HG03103 (cell line): Measurements from ENCODE around the gene MYO10.

Experiments
- ATAC-seq: cut with Tn5 transposase; IDR thresholded peaks from one replicate; pipeline ENCODE4 v1.9.1; 2021; ENCODE audit warnings: low read depth; ENCODE audit not compliant: unreplicated experiment

The MYO10 gene

DNA sequence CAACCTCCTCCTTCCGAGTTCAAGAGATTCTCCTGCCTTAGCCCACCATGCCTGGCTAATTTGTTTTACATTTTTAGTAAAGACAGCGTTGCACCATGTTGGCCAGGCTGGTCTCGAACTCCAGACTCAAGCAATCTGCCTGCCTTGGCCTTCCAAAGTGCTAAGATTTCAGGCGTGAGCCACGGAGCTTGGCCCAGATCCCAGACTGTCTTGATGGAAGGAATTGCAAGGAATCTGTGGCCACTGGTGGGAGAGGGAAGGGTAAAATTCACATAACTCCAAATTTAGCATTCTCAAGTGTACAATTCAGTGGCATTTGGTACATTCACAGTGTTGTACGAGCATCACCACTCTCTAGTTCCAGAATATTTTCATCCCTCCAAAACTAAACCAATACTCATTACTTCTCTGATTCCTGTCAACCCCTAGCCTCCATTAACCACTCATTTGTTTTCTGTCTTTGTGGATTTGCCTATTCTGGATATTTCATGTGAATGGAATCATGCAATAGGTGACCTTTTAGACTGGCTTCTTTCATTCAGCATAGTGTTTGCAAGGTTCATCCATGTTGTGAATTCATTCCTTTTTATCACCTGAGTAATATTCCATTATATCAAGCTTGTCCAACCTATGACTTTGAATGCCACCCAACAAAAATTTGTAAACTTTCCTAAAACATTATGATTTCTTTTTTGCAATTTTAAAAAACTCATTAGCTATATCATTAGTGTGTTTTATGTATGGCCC lies 8.9 kb upstream of the MYO10 start:
- no peak for ATAC-seq

DNA sequence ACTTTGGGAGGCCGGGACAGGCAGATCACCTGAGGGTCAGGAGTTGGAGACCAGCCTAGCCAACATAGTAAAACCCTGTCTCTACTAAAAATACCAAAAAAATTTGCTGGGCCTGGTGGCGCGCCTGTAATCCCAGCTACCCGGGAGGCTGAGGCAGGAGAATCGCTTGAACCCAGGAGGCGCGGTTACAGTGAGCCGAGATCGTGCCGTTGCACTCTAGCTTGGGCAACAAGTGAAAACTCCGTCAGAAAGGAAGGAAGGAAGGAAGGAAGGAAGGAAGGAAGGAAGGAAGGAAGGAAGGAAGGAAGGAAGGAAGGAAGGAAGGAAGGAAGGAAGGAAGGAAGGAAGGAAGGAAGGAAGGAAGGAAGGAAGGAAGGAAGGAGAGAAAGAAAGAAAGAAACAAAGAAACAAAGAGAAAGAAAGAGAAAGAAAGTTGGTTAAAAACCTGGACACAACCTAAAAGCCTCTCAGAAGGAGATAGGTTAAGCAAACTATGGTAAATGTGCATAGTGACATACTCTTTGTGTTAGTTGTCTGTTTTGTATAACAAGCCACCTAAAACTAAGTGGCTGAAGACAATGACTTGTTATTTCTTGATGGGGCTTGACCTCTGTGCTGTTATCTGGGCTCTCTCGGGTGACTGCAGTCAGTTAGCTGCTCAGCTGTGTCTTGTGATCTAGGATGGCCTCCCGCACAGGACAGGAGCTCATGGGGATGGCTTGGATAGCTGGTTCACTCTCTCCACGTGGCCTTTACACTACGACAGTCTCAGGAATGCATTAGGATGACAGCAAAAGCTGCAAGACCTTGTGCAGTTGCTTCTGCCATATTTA lies 8.0 kb upstream of the MYO10 start:
- ATAC-seq, result no peak

DNA sequence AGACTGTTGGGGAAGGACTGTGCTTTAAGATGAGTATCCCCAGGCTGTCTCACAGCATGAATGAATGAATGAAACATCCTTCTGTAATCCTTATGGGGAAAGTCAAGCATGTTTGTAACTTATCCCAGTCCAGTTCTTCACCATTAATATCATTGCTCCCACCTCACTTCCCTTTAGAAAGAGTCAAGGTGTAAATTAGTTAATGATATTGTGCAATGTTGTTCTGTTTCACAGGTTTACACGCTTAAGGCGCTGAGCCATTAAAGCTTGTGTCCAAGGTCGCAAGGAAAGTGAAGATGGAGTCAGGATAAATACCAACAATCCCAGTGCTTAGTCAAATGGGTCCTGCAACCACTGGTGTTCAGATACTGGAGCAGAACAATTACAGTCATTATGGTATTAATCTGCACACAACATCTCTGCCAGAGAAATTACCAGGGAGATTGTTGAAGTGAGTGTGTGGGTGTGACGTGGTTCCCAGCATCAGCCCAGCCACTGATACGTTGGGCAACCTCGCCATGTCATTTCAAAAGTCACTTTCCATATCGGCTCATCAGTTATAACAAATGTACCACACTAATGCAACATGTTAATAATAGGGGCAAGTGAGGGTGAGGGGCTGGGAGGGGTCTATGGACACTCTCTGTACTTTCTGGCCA lies 1.5 kb upstream of the MYO10 start:
- no peak for ATAC-seq

DNA sequence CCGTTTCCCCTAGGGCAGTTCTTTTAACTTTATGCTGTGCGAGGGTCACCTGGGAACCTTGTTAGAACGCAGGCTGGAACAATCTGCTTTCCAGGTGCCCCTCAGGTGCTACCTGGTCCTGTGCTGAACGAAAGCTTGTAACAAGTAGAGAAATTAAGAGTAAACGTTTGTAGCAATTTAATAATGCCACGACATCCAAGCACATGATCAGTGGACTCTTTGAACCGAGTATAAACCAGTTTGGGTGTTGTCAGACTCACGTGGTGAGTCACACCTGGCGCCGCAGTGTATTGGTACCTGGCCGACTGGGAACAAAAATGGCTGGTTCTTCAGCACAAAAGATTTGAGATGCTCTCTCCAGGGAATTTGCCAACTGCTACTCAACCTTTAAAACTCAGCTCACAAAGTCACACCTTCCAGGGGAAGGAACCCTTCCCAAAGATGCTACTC lies 926 bp upstream of the MYO10 start:
- no peak for ATAC-seq

DNA sequence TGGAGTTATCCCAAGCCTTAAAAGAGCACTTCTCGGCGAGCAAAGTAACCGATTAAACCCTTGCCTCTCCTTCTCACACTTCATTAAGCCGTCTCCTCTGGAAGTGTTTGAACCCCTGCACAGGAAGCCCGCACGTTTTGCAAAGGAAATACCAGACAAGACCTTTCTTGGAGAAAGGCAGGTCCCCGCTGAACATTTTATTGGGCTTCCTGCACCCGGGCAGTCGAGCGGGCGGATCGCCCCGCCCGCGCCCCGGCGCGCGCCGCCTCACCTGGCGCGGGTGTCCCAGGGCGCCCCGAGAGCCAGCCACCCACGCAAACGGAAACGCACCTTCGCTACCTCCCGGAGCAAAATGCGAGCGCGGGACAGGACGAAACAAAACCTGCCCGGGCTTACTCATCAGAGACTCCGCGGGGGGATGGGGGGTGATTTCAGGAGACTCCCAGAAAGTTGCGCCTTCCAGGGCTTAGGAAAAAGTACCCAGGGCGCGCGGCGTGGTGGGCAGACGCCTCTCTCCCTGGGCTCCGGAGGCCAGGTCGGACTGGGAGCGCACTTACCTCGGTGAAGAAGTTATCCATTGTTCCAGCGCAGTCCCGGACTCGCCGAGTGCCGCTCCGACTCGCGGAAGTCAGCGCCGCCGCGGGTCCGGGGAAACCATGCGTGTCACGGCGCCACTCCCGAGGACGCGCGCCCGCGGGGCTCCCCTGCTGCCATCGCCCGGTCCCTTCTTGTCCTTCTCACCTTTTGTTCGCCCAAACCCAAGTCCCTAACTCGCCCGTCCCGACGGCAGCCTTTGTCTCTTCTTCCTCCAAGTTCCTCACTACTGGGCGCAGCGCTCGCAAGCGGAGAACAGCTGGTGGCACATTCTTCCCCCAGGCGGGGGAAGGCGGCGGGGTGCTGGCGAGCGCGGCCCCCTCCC lies 598 bp downstream of the MYO10 start:
- peak; percentile 42 for ATAC-seq

DNA sequence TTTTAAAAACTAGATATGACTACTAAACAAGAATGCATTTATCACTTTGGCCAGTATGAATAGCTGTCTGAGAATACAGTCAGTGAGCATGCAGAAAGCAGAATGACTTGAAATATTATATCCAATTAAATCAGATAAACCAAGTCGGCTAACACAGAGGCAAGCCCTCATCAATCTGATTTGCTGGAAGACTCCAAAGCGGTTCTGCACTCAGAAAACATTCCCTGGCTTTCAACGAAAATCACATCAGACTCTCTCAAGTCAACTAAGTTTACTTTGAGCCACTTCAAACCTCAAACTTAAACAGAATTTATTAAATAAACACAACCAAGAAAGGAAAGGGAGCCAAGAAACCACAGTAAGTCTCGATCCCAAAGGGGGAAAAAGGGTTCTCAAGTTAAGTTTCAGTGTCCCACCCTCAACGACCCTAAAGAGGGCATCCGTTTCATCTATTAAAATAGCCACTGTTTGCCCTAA lies 1.4 kb downstream of the MYO10 start:
- ATAC-seq, result no peak

DNA sequence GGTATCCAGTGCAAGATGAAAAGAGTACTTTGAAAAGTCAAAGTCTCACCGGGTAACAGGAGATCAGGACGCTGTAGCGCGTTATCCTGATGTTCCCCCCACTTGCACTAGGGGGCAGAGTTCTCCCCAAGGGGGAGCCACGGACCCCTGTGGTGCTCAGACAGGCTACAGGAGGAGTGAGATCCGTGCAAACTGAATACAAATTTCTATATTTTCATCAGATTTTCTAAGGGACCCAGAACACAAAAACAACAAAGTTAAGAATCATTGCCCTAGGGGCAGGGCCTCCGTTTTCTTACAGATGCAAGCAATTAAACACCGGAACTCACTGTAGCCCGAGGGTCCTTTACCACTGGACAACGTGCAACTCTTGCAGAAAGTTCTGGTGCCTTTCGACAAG lies 2.0 kb downstream of the MYO10 start:
- ATAC-seq, result peak; percentile 53

DNA sequence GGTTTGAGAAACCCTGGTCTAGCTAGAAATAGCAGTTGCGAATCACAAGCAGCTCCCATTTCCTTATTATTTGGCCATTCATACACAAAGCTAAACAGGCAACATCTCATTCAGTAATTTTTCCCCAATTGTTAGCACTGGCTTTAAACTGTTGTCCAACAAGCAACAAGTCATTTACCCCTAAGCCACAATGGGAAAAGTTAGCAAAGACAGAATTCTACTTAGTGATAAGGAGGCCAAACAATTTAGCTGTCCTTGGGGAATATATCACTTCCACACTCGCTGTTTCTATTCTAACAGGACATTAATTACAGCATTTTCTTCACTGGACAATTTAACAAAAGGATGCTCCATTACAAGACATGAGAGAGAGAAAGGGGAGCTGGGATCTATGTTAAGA lies 2.8 kb downstream of the MYO10 start:
- no peak for ATAC-seq

DNA sequence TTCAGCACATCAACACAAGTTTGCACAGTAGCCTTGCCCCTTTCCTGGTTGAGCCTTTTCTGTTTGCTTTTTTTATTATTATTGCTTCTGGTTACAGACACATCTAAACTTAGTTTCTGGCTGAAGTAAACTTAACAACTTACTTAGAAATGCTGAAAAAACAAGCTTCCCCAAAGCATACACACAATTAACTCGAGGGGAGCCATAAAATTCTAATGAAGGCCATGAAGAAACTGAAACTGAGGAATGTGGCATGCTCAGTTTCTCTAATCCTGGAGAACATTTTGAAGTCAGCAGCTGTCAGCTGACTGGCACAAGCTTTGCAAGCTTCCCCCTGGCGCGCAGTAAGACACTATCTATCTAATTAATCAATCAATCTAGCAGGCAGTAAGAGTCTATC lies 3.7 kb downstream of the MYO10 start:
- ATAC-seq, result no peak

DNA sequence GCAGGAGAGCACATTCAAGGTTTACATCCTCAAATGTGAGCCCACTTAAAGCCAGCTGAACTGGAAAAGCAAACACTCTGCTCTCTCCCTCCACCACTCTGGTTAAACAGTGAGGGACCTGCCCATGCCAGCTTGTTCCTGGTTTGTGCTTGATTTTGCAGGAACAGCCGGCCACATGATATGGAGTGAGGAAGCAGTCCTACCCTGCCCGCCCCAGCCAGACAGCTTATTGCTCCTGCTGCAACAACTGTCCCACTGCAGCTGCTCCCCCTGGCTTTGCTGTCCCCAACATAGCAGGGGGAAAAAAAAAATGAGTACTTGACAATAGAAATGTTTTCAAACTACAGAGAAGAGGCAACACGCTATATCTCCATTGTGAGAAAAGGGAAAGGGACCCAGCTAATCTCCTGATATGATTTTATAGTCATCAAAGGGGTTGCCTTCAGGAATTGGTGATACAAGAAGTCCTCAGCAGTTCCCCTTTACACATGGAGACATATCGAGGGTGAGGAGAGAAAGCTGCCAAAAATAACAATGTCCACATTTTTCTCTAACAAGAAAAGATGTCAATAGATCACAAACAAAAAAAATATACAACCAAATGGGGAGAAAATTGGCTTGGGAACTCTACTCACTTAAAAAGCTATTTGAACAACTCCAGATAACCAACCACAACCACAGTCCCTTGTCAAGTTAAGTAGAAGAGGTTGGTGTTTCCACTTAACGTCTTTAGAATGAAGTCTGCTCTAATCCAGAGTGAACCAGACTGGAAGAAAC lies 4.6 kb downstream of the MYO10 start:
- no peak for ATAC-seq

DNA sequence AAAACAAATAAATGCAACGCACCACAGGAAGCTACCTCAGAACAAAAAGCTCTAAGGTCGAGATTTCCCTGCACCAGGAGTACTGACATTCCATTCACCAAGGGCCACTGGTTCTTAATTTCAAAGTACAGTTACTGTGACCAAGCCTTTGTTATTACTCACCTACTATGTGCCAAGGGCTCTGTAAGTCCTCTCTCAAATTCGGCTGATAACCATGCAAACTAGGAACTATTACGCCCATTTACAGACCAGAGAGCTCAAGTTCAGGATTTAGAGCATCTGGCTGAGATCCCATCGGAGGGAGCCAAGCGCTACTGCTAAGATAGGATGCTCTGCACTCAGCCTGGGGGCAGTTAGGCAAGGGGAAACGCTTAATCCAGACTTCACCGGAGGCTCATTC lies 5.6 kb downstream of the MYO10 start:
- ATAC-seq, result no peak

DNA sequence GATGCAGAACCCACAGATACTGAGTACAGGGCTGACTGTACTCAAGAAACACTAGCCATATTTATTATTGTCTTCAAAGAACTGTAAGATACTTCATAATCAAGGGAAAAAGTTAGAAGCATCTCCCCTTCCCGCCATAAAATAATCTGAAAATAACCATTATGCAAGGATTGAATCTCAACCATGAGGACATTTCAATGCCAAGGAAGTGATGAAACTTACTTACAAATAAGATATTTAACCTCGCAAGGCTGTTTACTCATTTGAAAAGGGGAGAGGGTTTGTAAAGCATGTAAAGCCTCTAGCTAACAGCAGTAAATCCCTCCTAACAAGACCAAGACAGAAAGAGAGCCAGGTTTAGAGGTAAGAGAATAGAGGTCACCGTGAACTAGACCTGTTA lies 6.3 kb downstream of the MYO10 start:
- no peak for ATAC-seq

DNA sequence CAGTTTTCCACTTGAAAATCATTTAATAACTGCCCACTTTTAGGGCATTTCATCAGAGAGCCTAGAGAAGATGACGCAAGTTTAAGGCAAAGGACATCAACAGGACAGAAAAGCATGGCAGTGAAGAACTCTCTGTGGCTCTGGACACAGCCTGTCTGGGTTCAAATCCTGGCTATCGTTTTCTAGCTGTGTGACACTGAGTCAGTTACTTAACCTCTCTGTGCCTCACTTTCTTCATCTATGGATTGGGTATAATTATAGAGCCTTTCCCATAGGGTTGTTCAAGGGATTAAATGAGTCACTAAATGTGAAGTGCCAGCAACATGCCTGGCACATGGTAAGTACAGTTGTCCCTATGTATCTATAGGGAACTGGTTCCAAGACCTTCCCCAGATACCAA lies 6.7 kb downstream of the MYO10 start:
- no peak for ATAC-seq

DNA sequence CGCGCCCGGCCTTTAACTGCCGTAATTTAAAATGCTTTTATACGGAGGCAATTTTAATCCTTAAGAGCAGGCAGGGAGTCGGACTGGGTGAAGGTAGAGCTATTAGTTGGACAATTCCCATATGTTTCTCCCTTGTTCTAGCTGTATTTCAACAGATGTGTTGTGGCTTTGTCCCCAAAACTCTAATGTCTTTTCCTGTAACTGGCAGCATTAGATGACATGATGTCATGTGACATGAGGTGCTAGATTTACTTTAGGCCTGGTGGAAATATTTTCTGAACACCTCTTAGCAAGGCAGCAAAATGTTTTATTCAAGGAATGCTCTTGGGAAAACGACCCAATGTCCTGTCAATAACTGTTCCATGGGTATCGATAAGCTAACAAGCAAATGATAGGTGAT lies 8.5 kb downstream of the MYO10 start:
- ATAC-seq, result no peak

DNA sequence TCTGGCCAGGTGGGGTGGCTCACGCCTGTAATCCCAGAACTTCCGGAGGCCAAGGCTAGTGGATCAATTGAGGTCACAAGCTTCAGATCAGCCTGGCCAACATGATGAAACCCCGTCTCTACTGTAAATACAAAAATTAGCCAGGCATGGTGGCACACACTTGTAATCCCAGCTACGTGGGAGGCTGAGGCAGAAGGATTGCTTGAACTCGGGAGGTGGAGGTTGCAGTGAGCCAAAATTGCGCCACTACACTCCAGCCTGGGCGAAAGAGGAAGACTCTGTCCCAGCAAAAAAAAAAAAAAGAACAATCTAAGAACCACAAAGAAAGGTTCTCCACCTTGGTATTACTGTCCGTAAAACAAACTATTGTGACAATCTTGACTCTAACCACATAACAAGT lies 9.7 kb downstream of the MYO10 start:
- no peak for ATAC-seq

DNA sequence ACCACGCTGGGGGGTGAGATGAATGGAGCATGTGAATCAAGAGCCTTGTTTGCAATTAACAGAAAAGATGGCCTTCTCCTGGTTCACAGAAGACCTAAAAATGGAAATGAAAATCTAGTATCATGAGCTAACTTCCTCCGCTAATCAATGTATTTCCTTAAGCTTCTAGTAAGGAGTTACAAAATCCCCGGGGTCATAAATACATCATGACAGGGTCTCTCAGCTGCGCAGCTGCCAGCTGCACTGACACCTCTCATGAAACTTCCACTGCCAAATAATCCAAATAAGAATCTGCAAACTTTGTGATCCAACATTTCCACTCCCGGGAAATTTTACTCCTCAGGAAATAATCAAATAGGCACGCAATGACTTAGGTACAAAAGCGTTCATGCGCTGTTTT lies 11.9 kb downstream of the MYO10 start:
- ATAC-seq, result no peak

DNA sequence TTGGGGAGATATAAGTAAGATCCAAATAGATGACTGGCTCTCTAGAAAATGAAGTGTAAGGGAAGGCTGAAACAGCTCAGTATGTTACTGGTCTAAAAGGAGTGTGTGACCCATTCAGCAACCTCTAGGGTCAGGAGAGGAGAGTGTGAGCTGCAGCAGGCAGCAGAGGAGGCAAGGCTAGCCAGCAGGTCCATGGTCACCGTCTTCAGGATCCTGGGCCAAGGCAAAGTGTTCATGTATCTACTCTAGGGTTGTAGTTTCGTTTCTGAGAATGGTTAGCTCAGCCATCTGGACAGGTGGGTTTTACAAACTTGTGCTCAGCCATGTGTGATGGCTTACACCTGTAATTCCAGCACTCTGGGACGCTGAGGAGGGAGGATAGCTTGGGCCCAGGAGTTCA lies 13.7 kb downstream of the MYO10 start:
- ATAC-seq, result no peak

DNA sequence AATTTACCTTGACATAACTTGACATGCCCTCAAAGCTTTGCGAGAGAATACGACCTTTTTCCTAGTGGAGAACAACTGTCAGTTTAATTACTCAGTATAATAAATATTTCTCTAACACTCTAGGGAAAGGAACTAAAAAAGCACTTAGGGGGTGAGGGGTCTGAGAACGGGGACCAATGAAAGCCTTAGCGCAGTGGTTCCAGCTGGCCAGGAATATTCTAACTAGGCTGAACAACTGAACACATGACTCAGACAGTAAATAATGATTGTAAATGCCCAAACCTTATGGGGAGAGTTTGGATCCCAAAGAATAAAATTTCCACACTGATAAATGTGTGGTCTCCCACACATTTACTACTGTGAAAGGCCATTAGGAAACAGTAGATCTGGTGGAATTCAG lies 14.9 kb downstream of the MYO10 start:
- ATAC-seq, result no peak

DNA sequence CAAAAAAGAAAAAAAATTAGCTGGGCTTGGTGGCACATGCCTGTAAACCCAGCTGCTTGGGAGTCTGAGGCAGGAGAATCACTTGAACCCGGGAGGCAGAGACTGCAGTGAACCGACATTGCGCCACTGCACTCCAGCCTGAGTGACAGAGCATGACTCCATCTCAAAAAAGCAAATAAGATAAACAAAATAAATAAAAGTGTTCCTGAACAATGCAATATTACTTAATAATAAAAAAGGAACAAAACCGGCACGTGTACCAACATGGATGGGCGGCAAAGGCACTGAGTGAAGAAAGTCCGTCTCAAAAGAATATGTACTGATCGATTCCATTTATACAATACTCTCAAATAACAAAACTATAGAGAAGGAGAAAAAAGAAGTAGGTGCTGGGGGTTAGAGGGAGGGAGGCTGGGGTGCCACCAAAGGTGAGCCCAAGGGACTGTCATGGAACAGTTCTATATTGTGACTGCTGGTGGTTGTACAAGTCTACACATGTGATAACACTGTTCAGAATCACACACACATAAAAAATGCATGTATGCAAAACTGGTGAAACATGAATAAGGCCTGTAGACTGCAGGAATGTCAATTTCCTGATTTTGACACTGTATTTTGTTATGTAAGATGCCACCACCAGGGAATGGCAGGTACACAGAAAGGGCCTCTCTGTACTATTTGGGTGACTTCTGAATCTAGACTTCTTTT lies 15.8 kb downstream of the MYO10 start:
- no peak for ATAC-seq
